OCI-LY3 (cell line): ENCODE data around the gene SRGN.
"Not testable (repeated sequence)": the region's sequence is repeated elsewhere in the genome, so short reads cannot be mapped to it uniquely, and the experiment has no call there.

Experiments used
- CTCF ChIP-seq: fragments of 200-600, 300-600 bp; sonication (generic); IDR thresholded peaks from 2 replicates; pipeline ENCODE4 v1.5.1; 2014; ENCODE audit warnings: antibody characterized with exemption, low read length, low read depth
- EZH2phosphoT487 ChIP-seq: fragments of 200-600 bp; shearing (Covaris generic); IDR thresholded peaks from 2 replicates; pipeline ENCODE4 v1.6.1; 2018; ENCODE audit warnings: antibody characterized with exemption, mixed run types, low read depth

GRCh38 chr10:69142074-69142473 lies 54.2 kb downstream of the SRGN start:
- TF ChIP-seq CTCF, EZH2phosphoT487: not testable (repeated sequence)
